Middle frontal gyrus (tissue), 1 donor: ENCODE results near the gene OXCT2.
A peak's percentile ranks its signal among the peaks of the same experiment; 100 is the strongest.
"Not testable (repeated sequence)": the region's sequence is repeated elsewhere in the genome, so short reads cannot be mapped to it uniquely, and the experiment has no call there.

ENCODE experiments used
- DNase-seq: peaks from one replicate; pipeline ENCODE4 v3.0.0-alpha.2; 2015; ENCODE audit warnings: low spot score; ENCODE audit errors: extremely low spot score

OXCT2 gene

DNA sequence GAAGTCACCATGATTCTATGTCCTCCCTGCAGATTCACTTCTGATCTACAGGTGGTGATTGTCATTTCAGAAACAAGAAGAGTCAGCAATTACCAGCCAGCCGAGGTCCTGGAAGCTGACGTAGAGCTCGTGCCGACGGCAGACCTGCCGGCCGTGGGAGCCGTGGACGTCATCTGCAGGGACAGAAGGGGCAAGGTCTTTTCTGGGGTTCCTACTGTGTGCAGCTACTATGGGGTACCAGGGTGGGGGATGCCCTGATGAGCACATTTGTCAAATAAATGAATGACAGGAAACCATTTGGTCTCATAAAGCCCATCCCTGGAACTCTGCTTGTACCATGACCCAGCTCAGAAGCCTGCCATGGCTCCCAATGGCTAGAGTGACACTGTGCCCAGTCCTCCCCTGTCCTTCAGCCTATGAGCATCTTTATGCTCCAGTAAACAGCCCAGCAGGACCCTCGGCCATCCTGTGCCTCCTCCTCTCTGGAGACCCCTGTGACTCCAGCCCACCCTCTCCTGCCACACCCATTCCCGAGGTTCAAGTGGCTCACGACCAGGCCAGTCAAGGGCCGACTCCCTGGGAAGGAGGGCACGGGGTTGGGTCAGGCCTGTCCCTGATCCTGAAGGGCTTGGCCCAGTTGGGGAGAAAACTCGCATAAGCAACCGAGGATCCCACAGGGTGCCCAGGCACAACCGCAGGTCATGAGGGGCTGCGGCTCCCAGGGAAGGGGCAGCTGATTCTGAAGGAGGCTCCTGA, 7.4 kb downstream of the OXCT2 start:
- not testable (repeated sequence) for DNase-seq

- DNase-seq = no peak
These were observed 8.3 kb downstream of the OXCT2 start for GRCh38 chr1:39762550-39763540.

GRCh38 chr1:39761557-39762260, 9.4 kb downstream of the OXCT2 start:
- DNase-seq = no peak

DNA sequence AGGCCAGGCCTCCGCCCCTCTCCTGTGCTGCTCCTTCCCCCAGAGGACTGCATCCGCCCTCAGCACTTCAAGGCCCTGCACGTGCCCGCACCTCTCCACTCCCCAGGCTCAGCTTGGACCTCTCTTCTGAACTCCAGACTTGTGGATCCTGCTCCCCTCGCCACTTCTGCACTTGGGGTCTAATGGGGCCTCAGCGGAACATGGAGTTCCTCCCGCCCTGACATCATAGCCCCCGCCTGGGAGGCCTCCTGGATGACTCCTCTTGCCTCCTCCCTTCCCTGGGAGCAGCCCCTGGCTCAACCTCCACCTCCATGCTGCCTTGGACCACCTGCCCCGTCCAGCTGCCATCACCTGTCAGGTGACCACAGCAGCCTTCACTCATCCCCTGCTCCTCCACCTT, 10.1 kb downstream of the OXCT2 start:
- no peak for DNase-seq

DNA sequence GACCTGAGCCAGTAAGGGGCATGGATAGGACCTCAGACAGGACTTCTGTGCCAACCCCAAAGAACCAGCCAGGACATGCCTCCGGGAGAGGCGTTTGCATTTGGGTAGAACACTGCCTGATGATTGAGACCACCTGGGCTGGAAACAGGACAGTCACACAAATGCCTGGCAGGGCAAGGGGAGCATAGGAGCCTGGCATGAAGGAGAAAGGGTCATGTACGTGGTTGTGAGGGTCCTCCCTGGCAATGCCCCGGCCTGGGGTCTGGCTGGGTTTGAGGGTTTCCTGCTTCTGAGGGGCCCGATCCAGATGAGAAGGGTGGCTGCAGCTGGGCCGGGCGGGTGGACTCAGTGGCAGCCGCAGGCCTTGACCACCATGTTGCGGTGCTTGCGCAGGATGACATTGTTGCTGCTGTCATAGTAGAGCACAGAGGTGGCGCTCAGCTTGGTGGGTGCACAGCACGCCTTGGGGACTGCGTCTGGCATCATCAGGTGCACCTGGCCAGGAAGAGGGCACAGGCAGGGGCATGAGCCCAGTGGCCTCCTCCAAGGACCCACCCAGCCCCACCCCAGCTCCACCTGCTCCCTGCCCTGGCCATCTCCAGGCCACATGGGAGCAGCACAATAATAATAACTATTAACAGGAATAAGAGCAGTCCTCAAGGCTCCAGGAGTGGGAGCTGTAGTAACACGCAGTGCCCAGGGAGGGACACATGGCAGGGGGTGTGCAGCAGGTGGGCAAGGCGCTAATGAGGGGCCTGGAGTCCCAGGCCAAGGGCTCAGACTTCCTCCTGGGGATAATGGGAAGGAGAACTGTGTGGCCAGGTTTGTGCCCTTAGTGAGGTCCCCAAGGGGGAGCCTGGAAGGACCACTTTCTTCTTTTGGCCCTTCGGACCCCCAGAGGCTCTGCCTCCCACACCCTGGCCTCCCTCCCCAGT, 10.8 kb downstream of the OXCT2 start:
- no peak for DNase-seq

- no peak for DNase-seq
These were observed 11.8 kb downstream of the OXCT2 start for GRCh38 chr1:39759436-39759726.

GRCh38 chr1:39758556-39759435, 12.4 kb downstream of the OXCT2 start:
- no peak for DNase-seq

GRCh38 chr1:39757501-39757900, 13.6 kb downstream of the OXCT2 start:
- no peak for DNase-seq

DNA sequence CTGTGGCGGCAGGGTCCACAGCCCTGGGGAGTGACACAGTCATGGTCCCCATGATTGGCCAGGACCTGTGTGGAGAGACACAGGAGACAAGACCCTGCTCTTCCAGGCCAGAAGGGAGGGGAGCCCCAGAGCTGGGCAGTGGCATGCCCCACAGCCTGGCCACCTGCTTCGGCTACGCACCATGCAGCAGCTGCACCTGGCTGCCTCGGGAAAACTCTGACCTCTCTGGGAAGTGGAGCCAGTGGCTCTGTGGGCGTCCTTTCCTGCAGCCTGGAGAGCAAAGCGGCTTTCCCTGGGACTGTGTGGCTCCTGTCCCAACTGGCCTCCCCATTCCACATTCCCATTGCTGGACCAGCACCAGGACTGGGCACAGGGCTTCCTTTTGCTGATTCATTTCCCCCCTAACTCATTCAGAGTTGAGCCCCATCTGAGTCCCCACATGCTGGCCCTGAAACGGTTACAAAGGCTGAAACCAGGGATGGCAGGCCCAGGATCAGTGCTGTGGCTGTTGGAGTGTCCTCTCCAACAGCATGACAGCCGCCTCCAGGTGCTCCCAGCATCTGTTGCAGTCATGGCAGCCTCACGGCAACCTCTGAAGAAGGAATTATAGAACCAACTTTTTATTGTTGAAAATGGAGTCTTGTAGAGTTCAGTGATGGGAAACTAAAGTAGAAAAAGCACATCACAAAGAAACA, 15.0 kb downstream of the OXCT2 start:
- no peak for DNase-seq

GRCh38 chr1:39754906-39755504, 16.1 kb downstream of the OXCT2 start:
- no peak for DNase-seq

DNA sequence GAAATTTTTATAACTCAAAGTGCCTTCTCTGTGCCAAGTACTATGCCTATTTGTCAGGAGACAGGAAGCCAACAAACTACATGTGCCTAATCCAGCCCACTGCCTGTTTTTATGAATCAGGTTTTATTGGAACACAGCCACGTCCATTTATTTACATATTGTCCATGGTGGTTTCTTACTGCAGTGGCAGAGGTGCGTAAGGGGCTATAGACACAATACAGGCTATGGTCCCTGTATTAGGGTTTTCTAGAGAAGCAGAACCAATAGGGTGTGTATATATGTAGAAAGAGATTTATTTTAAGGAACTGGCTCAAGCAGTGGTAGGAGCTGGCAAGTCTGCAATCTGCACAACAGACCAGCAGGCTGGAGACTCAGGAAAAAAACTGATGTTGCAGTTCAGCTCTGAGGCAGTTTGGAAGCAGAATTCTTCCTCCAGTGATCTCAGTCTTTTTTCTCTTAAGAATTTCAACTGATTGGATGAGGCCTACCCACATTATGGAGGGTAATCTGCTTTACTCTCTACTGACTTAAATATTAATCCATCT, 17.1 kb downstream of the OXCT2 start:
- DNase-seq = no peak

DNA sequence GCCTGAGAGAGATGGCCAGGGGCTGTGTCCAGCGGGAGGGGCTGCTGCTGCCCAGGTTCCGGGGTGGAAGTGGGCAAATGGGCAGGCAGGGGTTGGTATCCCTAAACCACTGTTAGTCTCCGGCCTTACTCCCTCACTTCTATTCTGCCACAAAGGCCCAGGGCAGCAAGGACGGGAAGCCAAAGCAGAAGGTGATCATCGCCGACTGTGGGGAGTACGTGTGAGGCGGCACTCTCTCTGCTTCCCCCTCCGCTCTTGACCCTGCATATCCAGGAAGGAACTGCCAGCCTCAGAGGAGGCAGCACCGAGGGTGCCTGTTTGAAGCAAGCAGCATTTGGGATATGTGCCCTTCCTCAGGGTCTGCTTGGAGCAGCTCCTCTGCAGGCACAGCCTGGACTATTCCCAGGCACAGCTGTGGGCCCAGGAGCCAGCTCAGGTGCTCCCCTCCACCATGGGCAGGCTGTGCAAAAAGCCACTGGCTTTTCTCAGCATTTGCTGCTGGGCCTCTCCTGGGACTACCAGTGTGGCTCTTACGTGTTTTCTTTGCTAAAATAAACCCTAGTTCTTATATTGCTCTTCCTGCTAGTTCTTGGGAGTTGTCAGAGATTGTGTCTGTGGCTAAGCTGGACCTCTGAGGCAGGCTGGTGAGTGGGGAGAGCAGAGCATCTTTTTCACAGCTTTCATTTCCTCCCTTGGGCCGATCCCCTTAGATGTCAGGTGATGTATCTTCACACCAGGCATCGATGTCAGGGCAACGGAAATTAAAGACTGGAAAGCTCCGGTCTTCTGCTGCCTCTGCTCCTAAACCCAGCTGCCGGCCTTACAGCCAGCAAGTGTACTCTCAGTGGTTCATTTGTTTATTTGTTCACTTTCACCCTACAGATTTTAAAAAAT, 17.8 kb downstream of the OXCT2 start:
- no peak for DNase-seq

GRCh38 chr1:39752703-39753102, 18.4 kb downstream of the OXCT2 start:
- no peak for DNase-seq

DNA sequence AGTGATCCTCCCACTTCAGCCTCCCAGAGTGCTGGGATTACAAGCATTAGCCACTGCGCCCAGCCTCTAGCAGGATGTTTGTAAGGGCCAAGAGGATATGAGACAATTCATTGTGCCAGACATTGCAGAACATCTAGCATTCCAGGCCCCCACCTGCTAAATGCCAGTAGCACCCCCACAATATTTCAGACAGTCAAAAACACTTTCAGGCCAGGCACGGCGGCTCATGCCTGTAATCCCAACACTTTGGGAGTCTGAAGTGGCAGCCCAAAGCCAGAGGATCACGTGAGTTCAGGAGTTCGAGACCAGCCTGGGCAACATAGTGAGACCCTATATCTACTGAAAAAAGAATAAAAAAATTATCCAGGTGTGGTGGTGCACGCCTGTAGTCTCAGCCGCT, 19.6 kb downstream of the OXCT2 start:
- no peak for DNase-seq

- no peak for DNase-seq
These were observed 26.0 kb downstream of the OXCT2 start for GRCh38 chr1:39745016-39745670.

- peak; percentile 88 for DNase-seq
These were observed 32.4 kb downstream of the OXCT2 start, which contains the start of gene PPIE for GRCh38 chr1:39738622-39739366. Gene PPIE (plus strand): TSS chr1:39738882. CDS start chr1:39738901, 19 bp downstream.
